Fibroblast of the conjunctiva (primary cell): ENCODE data around the gene LMAN2L.

ENCODE experiments used
- DNase-seq: peaks from one replicate; pipeline ENCODE4 v3.0.0-alpha.2; 2010; ENCODE audit warnings: low read depth

Gene LMAN2L, protein sequence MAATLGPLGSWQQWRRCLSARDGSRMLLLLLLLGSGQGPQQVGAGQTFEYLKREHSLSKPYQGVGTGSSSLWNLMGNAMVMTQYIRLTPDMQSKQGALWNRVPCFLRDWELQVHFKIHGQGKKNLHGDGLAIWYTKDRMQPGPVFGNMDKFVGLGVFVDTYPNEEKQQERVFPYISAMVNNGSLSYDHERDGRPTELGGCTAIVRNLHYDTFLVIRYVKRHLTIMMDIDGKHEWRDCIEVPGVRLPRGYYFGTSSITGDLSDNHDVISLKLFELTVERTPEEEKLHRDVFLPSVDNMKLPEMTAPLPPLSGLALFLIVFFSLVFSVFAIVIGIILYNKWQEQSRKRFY

DNA sequence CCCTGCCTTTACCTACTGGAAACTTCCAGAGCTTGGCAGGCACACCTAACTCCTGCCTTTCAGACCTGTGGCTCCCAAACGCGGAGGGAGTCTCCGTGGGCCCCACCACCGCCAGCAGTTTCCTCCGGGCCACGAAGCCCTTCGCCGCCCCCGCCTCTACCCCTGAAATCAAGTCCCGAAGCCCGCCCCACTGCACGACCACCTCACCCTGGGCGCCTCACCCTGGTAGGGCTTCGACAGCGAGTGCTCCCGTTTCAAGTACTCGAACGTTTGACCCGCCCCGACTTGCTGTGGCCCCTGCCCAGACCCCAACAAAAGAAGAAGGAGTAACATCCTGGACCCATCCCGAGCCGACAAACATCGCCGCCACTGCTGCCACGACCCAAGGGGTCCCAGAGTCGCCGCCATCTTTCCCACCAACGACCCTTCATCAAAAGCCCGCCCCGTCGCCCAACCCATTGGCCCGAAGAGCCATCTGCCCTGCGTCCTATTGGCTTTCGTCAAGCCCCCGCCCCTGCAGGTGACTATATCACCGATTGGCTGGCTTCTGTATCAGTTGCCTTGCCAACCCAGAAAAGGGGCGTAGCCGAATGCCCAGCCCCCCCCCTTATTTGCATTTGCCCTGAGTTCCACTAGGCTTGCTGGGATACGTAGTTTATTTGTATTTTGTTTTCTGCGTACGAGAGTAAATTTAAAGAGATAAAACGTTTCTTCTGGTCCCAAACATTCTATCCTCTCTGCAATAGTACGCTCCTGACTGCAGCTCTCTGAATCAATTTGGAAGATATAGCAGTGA lies at the start of gene LMAN2L:
Gene LMAN2L, minus strand, starts transcription at position 432 of the 796 bp plus-strand sequence. Its CDS starts 24 bp downstream, at position 408.
- peak; percentile 96 for DNase-seq

DNA sequence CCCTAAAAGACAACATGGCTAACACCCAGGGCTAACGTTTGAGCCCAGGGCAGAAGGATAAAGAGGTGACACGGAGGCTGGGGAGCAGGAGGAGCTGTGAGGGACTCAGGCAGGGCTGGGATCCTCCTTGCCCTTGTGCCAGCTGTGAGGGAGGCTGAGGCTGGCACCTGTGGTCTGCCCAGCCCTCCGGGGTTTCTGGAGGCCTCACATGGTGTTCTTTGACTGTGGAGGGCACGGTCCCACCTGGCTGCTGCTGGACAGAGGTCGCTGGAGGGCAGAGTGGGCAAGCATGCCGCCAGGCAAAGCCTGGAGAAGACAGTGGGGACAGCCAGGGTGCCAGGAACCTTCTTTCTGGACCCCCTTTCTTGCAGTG lies 49.4 kb upstream of the LMAN2L start:
- no peak for DNase-seq

DNA sequence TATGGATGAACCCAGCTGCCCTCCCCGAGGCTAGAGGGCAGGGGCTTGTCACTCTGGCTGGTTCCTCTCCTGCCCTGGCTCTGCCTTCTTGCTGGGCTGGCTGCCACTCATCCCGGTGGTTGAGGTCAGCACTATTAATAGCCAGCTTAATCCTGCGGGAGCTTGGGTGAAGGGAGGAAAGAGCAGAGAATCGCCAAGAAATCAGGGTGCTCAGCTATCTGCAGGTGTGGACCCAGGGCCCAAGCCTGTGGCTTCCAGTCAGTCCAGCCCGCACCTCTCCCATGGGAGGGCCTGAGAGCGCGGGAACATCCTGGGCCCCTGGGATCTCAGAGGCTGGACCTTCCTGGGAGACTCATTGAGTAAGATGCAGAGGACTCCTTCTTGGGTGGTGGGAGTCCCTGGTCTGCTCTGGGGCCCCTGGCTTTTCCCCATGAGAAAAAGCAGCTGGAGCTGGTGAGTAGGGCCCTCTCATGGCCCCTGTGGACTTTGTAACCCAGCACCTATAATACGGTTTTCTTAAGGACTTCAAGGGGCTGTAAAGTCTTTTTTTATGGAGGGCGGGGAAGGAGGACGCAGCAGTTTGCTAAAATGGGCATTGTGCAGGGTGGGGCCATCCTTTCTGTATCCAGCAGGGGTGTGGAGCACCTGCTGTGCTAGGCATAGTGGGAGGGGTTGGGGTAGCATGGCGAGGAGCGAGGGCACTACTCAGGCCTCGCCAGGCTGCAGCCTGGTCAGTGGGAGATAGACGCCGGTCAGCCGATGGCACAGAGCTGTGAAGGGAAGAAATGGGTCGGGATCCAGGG lies 48.8 kb upstream of the LMAN2L start:
- DNase-seq, result no peak

DNA sequence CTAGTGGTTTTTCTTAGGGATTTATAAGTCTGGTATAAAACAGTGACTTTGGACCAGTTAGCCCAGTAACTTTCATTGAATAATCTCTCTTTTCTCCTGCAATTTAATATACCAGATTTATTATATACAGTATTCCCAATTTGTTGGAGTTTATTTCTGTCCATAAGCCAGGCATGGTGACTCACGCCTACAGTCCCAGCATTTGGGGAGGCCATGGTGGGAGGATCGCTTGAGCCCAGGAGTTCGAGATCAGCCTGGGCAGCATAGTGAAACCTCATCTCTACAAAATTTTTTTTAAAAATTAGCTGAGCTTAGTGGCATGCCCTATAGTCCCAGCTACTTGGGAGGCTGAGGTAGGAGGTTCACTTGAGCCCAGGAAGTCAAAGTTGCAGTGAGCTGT lies 47.5 kb upstream of the LMAN2L start:
- DNase-seq, result no peak

DNA sequence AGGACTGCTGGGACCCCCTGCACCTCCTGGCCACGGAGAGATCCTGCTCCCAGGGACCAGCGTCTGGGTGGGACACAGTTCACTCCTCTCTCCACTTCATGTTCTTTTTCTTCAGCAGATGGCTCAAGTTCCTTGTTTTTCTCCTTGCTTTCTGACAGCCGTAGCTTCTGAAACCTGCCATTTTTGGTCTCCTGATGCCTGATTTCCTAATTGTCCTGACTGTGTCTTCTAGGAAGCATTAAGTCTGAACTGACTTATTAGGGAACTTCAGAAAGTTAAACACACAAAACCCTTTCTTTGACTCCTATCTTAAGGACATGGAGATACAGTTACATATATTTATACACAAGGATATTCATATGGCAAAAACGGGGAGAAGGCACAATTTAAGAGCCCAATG lies 43.5 kb upstream of the LMAN2L start:
- no peak for DNase-seq

DNA sequence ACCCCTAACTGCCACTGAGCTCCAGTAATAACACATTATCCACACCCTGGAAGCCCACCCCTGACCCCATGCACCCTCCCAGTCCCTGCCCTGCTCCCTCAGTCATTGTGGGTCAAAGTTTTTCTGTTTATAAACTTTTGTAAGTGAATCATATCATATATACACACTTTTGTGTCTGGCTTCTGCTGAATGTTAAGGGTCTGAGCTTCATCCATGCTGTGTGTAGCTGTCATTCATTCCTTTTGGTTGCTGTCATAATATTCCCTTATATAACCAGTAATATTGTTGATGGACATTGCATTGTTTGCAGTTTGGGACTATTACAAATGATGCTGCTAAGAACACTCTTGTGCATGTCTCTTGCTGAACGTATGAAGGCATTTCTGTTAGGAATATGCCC lies 35.3 kb upstream of the LMAN2L start:
- DNase-seq, result no peak

DNA sequence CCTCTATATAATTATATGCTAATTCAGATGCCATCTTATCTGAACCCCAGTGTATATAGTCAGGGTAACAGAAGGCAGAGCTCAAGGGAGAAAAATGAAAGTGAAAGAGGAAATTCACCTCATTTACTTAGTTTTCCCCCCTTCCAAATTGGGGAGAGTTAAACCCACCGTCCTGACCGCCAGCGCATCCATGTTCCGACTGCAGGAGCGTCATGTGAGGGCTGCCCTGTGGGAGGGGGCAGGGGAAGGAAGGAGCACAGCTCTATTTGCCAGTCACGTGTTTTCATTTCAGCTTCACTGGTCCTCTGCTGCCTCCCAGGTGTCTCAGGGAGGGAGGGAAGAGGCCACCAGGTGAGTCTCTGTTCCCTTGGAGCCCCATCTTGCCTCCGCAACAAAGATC lies 34.1 kb upstream of the LMAN2L start:
- DNase-seq, result no peak

DNA sequence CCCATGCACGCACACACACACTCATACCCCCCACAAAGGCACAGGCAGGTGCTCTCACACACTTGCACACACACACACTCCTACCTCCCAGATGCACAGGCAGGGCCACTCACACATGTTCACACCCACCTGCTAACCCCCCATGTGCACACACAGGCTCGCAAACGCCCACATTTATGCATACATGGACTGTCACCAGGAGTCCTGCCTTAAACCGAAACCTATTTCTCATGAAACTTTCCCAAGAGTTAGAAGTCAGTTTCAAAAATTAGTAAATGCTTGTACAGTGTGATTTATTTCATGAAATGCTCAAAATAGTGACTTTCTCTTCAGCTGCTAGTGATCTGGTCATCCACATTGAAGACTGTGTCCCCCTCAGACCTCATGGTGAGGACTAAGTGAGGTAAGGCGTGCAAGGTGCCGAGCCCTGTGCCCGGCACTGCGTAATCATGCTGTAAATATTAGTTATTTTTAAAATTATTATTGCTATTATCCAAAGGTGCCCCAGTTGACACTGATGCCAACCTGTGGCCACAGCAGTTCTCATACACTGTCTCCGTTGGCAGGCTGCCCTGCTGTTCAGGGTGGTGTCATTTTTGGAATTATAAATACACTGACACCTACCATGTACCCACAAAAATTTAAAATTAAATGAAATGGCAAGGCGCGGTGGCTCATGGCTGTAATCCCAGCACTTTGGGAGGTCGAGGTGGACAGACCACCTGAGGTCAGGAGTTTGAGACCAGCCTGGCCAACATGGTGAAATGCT lies 33.2 kb upstream of the LMAN2L start:
- DNase-seq, result no peak

DNA sequence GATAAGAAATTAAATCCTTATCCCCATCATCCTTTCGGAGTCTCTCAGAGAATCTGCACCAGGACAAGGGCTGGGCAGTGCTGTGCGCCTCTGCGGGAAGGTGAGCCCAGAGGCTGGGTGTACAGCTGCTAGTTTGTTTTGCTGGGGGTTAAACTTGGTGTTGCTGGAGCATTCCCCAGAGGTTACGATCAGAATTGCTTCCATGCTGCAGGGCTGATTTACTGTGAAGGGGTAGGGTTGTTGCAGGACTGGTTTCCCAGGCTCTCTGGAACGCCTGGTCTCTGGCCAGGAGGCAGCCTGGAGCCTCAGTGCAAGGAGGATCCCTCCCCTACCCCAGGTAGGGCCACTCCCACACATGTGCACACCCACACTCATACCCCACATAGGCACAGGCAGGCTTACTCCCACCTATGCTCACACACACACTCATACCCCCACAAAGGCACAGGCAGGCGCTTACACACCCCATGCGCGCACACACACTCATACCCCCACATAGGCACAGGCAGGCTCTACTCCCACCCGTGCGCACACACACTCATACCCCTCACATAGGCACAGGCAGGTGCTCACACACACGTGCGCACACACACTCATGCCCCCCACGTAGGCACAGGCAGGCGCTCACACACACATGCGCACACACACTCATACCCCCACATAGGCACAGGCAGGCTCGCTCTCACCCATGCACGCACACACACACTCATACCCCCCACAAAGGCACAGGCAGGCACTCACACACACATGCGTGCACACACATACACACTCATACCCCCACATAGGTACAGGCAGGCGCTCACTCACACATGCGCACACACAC lies 32.1 kb upstream of the LMAN2L start:
- no peak for DNase-seq

DNA sequence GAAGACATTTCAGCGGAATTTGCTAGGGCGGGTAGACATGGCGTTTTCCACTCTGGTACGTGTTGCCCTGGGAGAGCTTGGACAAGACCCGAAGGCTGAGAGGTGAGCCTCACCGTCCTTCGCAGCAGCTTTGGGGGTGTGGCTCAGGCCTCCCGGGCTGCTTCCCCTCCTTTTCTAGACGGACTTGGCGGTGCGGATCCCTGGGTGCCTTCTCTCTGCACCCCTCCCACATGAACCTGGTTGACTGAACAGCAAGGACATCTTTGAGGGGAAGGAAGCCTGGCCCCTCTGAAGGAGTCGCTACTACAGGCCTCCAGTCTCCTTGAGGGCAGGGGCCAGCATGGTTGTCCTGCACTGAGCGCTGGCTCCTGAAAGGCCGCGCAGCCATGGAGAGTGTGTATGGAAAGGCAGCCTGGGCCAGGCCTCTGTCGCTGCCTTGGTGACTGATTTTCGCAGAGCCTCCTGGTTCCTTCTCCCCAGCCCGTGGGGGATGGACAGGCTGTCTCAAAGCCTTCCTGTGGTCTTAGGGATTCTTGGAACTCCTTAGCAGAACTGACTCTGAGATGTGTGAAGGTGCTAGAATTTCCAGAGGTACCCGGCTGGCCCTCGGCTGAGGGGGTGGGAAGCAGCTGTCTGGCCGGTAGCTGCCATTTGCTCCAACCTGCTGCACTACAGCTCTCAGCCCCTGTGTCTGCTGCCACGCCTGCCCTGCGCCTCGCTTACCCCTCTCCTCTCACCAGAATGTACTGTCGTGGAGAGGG lies 30.8 kb upstream of the LMAN2L start:
- no peak for DNase-seq

DNA sequence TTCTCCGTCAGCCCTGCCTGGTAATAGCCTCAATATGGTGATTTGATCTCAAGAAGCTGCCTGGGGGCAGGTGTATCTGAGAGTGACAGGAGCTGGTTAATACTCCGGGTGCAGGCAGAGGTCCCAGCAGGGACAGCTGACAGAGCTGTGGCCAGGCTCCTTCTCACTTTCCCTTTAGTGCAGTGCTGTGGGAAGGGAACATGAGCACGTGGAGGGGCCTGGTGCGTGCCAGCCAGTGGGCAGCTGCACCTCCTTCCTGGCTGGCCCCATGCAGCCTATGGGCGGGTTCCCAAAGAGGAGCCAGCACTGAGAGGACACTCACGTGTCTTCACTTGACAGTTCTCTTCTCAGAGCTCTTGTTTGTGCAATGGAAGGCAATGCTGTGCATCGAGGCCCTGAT lies 29.9 kb upstream of the LMAN2L start:
- no peak for DNase-seq

DNA sequence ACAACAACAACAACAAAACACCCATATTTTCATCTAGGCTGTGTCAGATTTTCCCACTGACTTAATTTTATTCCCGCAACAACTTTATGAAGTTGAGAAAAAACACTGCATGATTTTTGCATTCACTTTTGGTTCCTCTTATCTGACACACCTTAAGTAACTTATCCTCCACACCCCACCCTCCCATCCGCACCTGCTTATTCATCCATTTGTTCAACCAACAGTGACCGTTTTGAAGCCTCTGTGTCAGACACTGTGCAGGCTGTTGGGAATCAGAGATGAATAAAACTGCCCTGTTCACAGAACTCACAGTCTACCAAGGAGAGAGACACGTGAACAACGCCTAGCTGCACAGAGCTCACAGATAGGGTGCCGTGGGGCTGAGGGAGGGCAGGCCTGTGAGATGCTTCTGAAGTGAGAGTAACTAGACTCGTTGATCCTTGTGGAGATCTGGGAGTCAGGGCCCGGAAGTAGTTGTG lies 28.3 kb upstream of the LMAN2L start:
- no peak for DNase-seq

DNA sequence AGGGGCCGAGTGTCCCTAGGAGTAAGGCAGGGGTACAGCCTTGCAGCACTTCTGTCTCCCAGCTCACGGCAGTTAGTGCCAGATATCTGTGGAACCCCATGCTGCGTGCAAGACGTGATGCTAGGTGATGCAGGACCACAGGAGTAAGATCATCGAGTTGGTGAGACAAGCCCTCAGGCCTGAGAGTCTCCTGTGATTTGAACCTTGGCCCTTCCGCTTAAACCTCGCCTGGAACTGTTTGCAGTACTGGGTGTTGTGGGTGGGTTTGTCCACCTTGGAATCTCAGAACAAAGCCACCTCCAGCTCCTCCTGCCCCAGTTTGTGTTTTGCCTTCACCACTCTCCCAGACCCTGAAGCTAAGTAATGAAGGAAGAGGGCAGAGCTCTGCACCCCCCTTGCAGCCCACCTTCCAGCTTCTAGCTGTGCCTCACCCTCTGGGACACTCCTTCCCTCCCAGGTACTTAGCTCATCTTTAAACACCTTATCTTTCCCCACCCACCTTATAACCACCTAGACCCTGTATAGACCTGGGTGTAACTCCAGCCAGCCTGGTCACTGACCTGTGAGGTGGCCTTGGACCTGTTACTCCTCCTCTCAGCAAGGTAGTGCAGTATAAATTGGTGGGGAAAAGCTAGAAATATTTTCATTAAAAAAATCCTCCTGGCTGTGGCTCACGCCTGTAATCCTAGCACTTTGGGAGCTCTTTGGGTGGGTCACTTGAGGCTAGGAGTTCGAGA lies 27.4 kb upstream of the LMAN2L start:
- no peak for DNase-seq

DNA sequence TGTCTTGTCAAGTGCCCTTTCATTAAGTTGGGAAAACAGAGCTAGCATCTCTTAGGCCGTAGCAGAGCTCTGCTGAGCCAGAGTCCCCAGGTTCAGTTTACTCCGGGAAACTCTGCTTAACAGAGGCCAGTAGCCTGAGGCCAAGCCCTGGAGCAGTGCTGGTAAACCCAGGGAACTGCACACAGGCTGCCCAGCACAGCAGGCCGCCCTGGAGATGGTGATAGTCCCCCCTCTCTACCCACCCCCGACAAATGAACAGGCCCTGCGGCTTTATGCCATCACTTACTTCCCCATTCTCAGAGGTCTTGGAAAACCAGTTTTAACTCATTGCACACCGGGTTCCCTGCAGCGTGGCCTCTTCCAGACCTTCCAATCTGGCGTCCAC lies 24.4 kb upstream of the LMAN2L start:
- no peak for DNase-seq

DNA sequence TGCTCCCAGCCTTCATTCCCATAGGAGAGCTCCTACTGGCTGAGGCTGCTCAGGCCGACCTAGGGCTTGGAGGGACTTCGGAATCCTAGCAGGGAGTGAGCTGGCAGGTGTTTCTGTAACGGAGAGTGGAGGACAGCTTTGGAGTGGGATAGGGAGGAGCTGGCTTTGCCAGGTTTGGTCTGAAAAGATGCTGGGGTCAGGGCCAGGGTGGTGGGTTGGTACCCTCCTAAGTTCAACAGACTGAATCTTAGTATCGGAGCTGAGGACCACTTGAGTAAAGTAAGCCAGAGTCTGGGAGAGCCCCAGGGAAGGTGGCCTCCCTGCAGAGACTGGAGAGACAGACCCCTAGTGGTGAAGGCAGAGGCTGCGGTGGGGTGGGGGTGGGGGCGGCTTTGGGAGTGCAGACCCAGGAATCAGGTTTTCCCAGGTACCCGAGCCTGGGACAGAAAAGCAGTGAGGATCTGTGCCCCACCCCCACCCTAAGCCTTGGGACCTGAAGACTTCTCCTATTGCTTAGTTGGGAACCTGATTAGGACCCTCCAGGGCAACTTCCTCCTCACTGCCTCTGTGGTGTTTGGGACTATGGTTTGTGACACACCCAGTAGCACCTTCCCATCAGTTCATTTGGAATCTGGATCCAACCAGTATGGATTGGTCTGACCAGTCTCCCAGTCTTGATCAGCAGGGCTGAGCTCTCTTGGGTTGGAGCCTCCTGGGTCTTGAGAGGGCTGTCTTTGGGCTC lies 23.8 kb upstream of the LMAN2L start:
- no peak for DNase-seq

DNA sequence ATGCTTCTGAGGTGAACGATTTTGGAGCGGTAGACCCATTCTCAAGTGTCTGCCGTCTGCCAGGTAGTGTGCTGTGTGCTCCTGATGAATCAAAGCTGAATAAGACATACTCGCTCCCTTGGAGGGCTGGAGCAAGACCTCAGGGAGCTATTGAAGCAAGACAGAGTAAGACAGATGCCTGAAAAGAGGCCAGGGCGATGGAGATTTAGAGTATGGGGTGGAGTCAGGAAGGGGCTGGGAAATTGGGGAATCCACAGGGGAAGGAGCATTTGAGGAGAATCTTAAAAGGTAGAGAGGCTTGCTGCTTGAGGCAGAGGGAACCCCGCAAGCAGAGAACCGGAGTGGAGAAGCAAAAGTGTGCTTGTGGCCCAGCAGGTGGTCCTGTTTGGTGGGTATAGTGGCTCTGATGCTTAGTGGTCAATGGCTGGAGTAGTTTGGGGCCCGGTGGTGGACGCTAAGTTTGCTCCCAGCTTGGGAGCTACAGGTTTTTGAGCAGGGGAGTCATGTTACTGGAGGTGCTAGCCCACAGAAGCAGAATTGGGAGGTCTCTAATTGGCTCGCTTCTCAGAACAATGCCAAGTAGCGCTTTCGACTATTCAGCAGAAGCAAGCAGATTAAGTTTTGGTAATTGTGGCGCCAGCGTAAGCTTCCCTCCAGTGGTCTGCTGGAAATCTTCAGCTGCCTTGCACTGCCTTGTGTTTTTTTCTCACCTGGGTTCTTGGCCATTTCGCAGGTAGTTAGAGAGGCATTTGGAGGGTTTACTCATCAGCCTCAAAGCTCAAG lies 22.9 kb upstream of the LMAN2L start:
- DNase-seq, result no peak

DNA sequence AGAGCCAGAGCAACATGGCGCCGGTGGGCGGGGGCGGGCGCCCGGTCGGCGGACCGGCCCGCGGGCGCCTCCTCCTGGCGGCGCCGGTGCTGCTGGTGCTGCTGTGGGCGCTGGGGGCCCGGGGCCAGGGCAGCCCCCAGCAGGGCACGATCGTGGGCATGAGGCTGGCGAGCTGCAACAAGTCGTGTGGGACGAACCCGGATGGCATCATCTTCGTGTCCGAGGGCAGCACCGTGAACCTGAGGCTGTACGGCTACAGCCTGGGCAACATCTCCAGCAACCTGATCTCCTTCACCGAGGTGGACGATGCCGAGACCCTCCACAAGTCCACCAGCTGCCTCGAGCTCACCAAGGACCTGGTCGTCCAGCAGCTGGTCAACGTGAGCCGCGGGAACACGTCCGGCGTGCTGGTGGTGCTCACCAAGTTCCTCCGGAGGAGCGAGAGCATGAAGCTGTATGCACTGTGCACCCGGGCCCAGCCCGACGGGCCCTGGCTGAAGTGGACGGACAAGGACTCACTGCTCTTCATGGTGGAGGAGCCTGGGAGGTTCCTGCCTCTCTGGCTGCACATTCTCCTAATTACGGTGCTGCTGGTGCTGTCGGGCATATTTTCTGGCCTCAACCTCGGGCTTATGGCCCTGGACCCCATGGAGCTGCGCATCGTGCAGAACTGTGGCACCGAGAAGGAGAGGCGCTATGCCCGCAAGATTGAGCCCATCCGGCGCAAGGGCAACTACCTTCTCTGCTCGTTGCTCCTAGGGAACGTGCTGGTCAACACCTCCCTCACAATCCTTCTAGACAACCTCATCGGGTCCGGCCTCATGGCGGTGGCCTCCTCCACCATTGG lies 21.3 kb upstream of the LMAN2L start:
- DNase-seq, result no peak
